B cell (primary cell): ENCODE results near the gene MAP3K5. TPM values are rescaled to one million over a fixed set of nuclear protein-coding genes. Genes with fewer than 3 reads are reported as not detected.

Experiments
- ATAC-seq: fragments of 200-7000 bp; cut with Tn5 transposase; one replicate; pipeline ENCODE4 v1.10.0; 2021; ENCODE audit warnings: low read depth, mild to moderate bottlenecking, moderate number of reproducible peaks, moderate library complexity
- CTCF ChIA-PET: fragments of 350-600 bp; sonication (Branson Sonifier 250); formaldehyde crosslinking; loops from one replicate; lab custom pipeline; 2021; ENCODE audit warnings: antibody characterized with exemption, inconsistent platforms; lab: Charles Lee
- POLR2A ChIA-PET: fragments of 350-600 bp; sonication (Branson Sonifier 250); formaldehyde crosslinking; loops from one replicate; lab custom pipeline; 2021; ENCODE audit warnings: antibody characterized with exemption; lab: Charles Lee
- DNase-seq: peaks from one replicate; pipeline ENCODE4 v3.0.0; 2013
- H2AFZ ChIP-seq: 2 replicates; pipeline ENCODE4 v1.6.1; 2012; ENCODE audit warnings: mild to moderate bottlenecking, low read depth, low read length; ENCODE audit not compliant: insufficient read depth, poor library complexity, severe bottlenecking
- H3K27ac ChIP-seq, 2 donors: 1 replicate in 1 of 2; 2 replicates in 1 of 2; pipeline ENCODE4 v1.5.1; 2012 to 2013; ENCODE audit warnings: low read length in 2 of 2, mild to moderate bottlenecking in 2 of 2, moderate library complexity in 1 of 2
- H3K27me3 ChIP-seq, 4 experiments: fragments of 200-600 bp in 1 of 4; sonication (generic) in 1 of 4; replicated peaks in 1 of 4; 1 replicate in 2 of 4; 2 replicates in 2 of 4; pipeline versions ENCODE4 v1.6.1 to v1.7.0; 2013 to 2016; ENCODE audit warnings: low read length in 3 of 4, mild to moderate bottlenecking in 2 of 4, mixed read lengths in 1 of 4, moderate library complexity in 1 of 4; ENCODE audit not compliant: insufficient read depth in 4 of 4, control insufficient read depth in 3 of 4; ENCODE audit errors: control extremely low read depth in 1 of 4
- H3K36me3 ChIP-seq, 2 experiments: replicated peaks in 1 of 2; 1 replicate in 1 of 2; 2 replicates in 1 of 2; pipeline versions ENCODE4 v1.6.1 to v1.7.1; 2013; ENCODE audit warnings: low read length in 1 of 2; ENCODE audit not compliant: insufficient read depth in 2 of 2, control insufficient read depth in 1 of 2; ENCODE audit errors: control extremely low read depth in 1 of 2, extremely low read depth in 1 of 2
- H3K4me1 ChIP-seq, 2 donors: fragments of 200-600 bp in 1 of 2; sonication (generic) in 1 of 2; 1 replicate in 1 of 2; 2 replicates in 1 of 2; pipeline versions ENCODE4 v1.5.1 to v1.6.1; 2013 to 2017; ENCODE audit warnings: low read length in 2 of 2; ENCODE audit not compliant: control insufficient read depth in 2 of 2, insufficient read depth in 2 of 2
- H3K4me2 ChIP-seq: replicated peaks from 2 replicates; pipeline ENCODE3; 2012; ENCODE audit warnings: mild to moderate bottlenecking, low read depth, low read length; ENCODE audit not compliant: poor library complexity, severe bottlenecking
- H3K4me3 ChIP-seq, 5 experiments: fragments of 200-600 bp in 1 of 5; sonication (generic) in 1 of 5; 1 replicate in 3 of 5; 2 replicates in 2 of 5; pipeline versions ENCODE4 v1.5.1 to v1.7.0; 2011 to 2016; ENCODE audit warnings: low read length in 4 of 5, mild to moderate bottlenecking in 4 of 5, low read depth in 2 of 5, control low read depth in 1 of 5, moderate library complexity in 1 of 5; ENCODE audit not compliant: insufficient read depth in 1 of 5; ENCODE audit errors: control extremely low read depth in 1 of 5, extremely low read depth in 1 of 5
- H3K79me2 ChIP-seq: fragments of 200-600 bp; sonication (generic); one replicate; pipeline ENCODE4 v1.6.0; 2016; ENCODE audit warnings: low read length; ENCODE audit not compliant: control insufficient read depth, insufficient read depth
- H3K9ac ChIP-seq: fragments of 200-600 bp; sonication (generic); 2 replicates; pipeline ENCODE4 v1.6.1; 2017; ENCODE audit warnings: mild to moderate bottlenecking, low read length, moderate library complexity
- H3K9me3 ChIP-seq, 3 donors: one replicate each; pipeline versions ENCODE4 v1.6.1 to v1.7.1; 2013; ENCODE audit warnings: low read length in 2 of 3; ENCODE audit not compliant: control insufficient read depth in 2 of 3, insufficient read depth in 1 of 3; ENCODE audit errors: control extremely low read depth in 1 of 3
- H4K20me1 ChIP-seq: 2 replicates; pipeline ENCODE4 v1.6.0; 2012; ENCODE audit warnings: mild to moderate bottlenecking, low read length; ENCODE audit not compliant: insufficient read depth, control insufficient read depth, poor library complexity, severe bottlenecking
- H3K27ac Mint-ChIP-seq: one replicate; pipeline ENCODE4 v1.8.0; 2021; ENCODE audit warnings: mixed read lengths
- H3K27me3 Mint-ChIP-seq: one replicate; pipeline ENCODE4 v1.8.0; 2021; ENCODE audit warnings: mixed read lengths
- H3K4me1 Mint-ChIP-seq: one replicate; pipeline ENCODE4 v1.8.0; 2021; ENCODE audit warnings: mixed read lengths
- H3K4me3 Mint-ChIP-seq: one replicate; pipeline ENCODE4 v1.8.0; 2021; ENCODE audit warnings: mixed read lengths
- H3K9me3 Mint-ChIP-seq: one replicate; pipeline ENCODE4 v1.8.0; 2022; ENCODE audit warnings: mixed read lengths; ENCODE audit not compliant: insufficient read depth
- EZH2 ChIP-seq: IDR thresholded peaks from 2 replicates; pipeline ENCODE4 v1.6.1; 2012; ENCODE audit warnings: borderline replicate concordance, low read depth, mild to moderate bottlenecking, moderate library complexity, low read length; ENCODE audit not compliant: insufficient read depth, poor library complexity, severe bottlenecking
- WGBS: methylation state at CpG from one replicate; pipeline ENCODE4 v1.1.5; 2013; ENCODE audit warnings: missing lambda C conversion rate; ENCODE audit not compliant: insufficient coverage; 5-methylcytosine and 5-hydroxymethylcytosine counted together
- intact Hi-C: fragments of 100-400 bp; cut with micrococcal nuclease; formaldehyde crosslinking; loops from one replicate; pipeline ENCODE4 v1.10.0; 2022
- polyA plus RNA-seq: library from polyadenylated mRNA; depleted of rRNA; stranded (reverse); fragments of >200 nt; gene quantifications from 2 replicates; pipeline ENCODE4 v1.2.3, GENCODE V29; 2012
- total RNA-seq, 2 donors: library from RNA; stranded (reverse); fragments of 120-200 nt in 1 of 2; gene quantifications; 1 replicate in 1 of 2; 2 replicates in 1 of 2; pipeline versions ENCODE4 v1.2.3 to v1.2.4, GENCODE V29; 2013 to 2022
- TF ChIP-seq, protein P1 (sequence below): fragments of 200-600 bp; IDR thresholded peaks from one replicate; pipeline ENCODE4 v1.8.0; 2022; ENCODE audit warnings: antibody characterized with exemption, mild to moderate bottlenecking

The MAP3K5 gene
- total and polyA plus RNA-seq, 2 donors (not counting 1 experiment from before 2014, with no cell fraction given), result 5.7 to 34.1 TPM

DNA sequence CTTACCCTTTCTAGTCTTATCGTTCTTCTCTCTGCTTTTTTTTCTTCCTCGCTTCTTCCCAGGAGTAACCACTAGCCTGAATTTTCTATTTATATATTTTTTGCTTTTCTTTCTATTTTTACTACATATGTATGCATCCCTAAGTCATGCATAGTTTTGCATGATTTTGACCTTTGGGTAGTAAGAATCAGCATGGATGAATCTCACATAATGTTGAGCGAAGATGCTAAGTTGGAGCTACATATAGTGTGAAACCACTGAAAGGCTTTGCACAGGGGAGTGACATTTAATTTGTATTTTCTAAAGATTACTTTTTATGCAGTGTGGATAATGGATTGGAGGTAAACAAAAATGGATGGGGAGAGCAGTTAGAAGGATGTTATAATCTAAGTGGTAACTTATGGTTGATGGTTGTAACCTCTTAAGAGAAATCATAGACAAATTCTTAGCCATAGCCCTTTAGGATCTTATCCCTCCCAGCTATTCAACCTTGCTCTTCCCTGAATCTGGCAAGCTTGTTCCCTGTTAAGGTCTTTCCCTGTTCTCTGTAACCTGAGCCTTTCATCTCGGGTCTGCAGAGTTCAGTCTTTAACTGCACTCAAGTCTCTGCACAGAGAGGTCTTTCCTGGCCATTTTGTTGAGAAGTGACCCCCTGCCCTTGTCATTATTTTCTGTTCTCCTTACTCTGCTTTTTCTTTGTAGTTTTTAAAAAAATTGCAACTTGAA lies 48.2 kb upstream of the MAP3K5 start:
- no peaks in the 10 kb centered on the region for H3K27me3 Mint-ChIP-seq
- Histone ChIP-seq H3K4me3 (no peak overlapping the region), H3K9ac (no peak overlapping the region), H3K27me3 (no peaks in the 10 kb centered on the region), H3K79me2 (no peaks in the 10 kb centered on the region), H2AFZ (no peak overlapping the region), H3K4me1 (no peaks in the 10 kb centered on the region), H4K20me1 (no peaks in the 10 kb centered on the region), H3K9me3 (no peaks in the 10 kb centered on the region), H3K36me3 (peaks cover 4 to 7% of the 10 kb centered on the region in 2 experiments), H3K27ac (no peak overlapping the region), H3K4me2 (no peak overlapping the region)
- no peak for TF ChIP-seq EZH2
- TF ChIP-seq, protein P1, sequence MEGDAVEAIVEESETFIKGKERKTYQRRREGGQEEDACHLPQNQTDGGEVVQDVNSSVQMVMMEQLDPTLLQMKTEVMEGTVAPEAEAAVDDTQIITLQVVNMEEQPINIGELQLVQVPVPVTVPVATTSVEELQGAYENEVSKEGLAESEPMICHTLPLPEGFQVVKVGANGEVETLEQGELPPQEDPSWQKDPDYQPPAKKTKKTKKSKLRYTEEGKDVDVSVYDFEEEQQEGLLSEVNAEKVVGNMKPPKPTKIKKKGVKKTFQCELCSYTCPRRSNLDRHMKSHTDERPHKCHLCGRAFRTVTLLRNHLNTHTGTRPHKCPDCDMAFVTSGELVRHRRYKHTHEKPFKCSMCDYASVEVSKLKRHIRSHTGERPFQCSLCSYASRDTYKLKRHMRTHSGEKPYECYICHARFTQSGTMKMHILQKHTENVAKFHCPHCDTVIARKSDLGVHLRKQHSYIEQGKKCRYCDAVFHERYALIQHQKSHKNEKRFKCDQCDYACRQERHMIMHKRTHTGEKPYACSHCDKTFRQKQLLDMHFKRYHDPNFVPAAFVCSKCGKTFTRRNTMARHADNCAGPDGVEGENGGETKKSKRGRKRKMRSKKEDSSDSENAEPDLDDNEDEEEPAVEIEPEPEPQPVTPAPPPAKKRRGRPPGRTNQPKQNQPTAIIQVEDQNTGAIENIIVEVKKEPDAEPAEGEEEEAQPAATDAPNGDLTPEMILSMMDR, result no peak
- no peak overlapping the region for H3K4me3 Mint-ChIP-seq
- WGBS, result 100% methylated on average over 2 of the region's 4 CpGs
- no peaks in the 10 kb centered on the region for H3K9me3 Mint-ChIP-seq
- CTCF ChIA-PET, result no interaction called here
- POLR2A ChIA-PET, result no interaction called here
- H3K4me1 Mint-ChIP-seq, result no peaks in the 10 kb centered on the region
- H3K27ac Mint-ChIP-seq, result no peak overlapping the region
- DNase-seq (no peak), ATAC-seq (no peak)
- intact Hi-C loops, result no loop called here

DNA sequence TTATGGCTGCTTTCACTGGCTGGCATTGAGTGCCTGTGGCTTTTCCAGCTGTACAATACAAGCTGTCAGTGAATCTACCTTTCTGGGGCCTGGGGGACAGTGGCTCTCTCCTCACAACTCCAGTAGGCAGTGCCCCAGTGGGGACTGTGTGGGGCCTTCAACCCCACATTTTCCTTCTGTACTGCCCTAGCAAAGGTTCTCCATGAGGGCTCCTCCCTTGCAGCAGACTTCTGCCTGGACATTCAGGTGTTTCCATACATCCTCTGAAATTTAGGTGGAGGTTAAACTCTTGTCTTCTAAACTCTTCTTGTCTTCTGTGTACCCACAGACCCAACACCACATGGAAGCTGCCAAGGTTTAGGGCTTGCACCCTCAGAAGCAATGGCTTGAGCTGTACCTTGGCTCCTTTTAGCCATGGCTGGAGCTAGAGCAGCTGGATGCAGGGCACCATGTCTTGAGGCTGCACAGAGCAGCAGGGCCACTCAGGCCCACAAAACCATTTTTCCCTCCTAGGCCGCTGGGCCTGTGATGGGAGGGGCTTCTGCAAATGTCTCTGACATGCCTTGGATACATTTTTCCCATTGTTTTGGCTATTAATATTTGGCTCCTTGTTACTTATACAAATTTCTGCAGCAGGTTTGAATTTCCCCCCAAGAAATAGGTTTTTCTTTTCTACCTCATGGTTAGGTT lies 39.7 kb upstream of the MAP3K5 start:
- H3K4me2 ChIP-seq, result no peak overlapping the region
- Mint-ChIP-seq H3K9me3 (peaks cover 11% of the 10 kb centered on the region), H3K4me3 (no peak overlapping the region), H3K27ac (no peak overlapping the region), H3K27me3 (no peaks in the 10 kb centered on the region), H3K4me1 (peaks cover 14% of the 10 kb centered on the region)
- no peak overlapping the region for H2AFZ ChIP-seq
- peaks cover 7 to 10% of the 10 kb centered on the region in 2 donors for H3K4me1 ChIP-seq
- no peaks in the 10 kb centered on the region for H3K27me3 ChIP-seq
- H4K20me1 ChIP-seq, result no peaks in the 10 kb centered on the region
- H3K36me3 ChIP-seq, result peaks cover 0 to 24% of the 10 kb centered on the region in 2 experiments
- CTCF ChIA-PET, result no interaction called here
- no peaks in the 10 kb centered on the region for H3K79me2 ChIP-seq
- no peak overlapping the region for H3K9ac ChIP-seq
- POLR2A ChIA-PET, result no interaction called here
- TF ChIP-seq, protein P1, result no peak
- no peak for TF ChIP-seq EZH2
- intact Hi-C loops, result no loop called here
- H3K9me3 ChIP-seq, result peaks cover 1 to 25% (median 18%) of the 10 kb centered on the region in 3 donors
- WGBS, result no CpG with 5 or more reads among the region's 1 CpG
- ATAC-seq, result no peak
- no peak overlapping the region for H3K4me3 ChIP-seq
- H3K27ac ChIP-seq, result no peak overlapping the region
- peak; percentile 19 for DNase-seq
